Ovary (tissue), 1 donor: ENCODE measurements around the gene TNK2.

Experiments used
- EP300 ChIP-seq: sonication (generic); formaldehyde crosslinking; IDR thresholded peaks from one replicate; pipeline ENCODE4 v1.6.1; 2017; ENCODE audit warnings: antibody characterized with exemption
- POLR2A ChIP-seq: fragments of 450-650 bp; IDR thresholded peaks from one replicate; pipeline ENCODE4 v1.6.1; 2017; ENCODE audit warnings: antibody characterized with exemption, mild to moderate bottlenecking, moderate library complexity

DNA sequence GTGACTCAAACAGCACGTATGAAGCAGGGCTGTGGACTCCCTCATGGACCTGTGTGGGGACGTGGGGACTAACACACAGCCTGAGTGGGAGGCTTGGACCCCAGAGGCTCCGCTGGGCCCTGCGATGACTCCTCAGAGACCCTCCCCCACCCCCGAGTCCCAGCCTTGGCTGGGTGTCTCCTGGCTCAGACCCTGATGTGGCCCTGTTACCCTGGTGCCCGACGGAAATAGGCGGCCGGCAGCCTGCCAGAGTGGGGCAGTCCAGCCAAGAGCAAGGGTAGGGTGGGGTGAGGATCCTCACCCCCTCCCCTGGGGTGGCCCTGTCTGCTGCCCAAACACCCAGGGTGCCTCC, 15.3 kb downstream of the TNK2 start:
- TF ChIP-seq POLR2A: no peak
- no peak for TF ChIP-seq EP300
